Body of pancreas (tissue), 4 donors: Measurements from ENCODE around the gene PTPRB.

Source experiments
- CTCF ChIP-seq, 7 experiments: fragments of 450-650 bp in 4 of 7; fragments of 200-600 bp in 3 of 7; sonication (generic) in 3 of 7; IDR thresholded peaks; one replicate each; pipeline ENCODE4 v1.5.1; 2016 to 2019; ENCODE audit warnings: antibody characterized with exemption in 7 of 7
- POLR2A ChIP-seq, 3 donors: fragments of 450-650 bp; IDR thresholded peaks; one replicate each; pipeline ENCODE4 v1.6.1; 2016; ENCODE audit warnings: antibody characterized with exemption in 3 of 3, mild to moderate bottlenecking in 2 of 3

GRCh38 chr12:70648191-70648590 lies 11.0 kb upstream of the PTPRB start:
- no peak for TF ChIP-seq CTCF (IDR thresholded peaks at IDR 0.05)
- TF ChIP-seq POLR2A (IDR thresholded peaks at IDR 0.05), result no peak
